ENCODE results near the gene SNX30.

The SNX30 gene

DNA sequence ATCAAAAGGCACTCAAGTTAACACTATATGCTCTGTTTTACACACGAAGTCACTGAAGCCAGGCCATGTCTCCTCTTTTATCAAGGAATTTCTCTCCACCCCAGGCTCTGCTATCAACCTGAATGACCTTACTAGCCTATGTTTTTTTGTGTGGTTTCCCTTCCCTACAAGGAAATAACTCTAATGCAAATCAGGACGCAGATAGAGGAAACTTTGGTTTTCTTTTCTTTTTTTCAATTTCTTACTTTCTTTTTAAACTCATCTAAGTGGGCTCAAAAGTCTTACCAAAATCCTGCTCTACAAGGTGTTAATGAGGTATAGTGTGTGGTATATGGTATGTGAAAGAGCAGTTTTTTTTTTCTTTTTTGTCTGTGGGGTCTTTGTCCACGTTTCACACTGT, 145.6 kb downstream of the SNX30 start:
- DNase-seq (ENCODE audit: low read depth, low spot score): no peak
- no peak overlapping the region for H3K4me3 ChIP-seq (ENCODE audit: low read length)

DNA sequence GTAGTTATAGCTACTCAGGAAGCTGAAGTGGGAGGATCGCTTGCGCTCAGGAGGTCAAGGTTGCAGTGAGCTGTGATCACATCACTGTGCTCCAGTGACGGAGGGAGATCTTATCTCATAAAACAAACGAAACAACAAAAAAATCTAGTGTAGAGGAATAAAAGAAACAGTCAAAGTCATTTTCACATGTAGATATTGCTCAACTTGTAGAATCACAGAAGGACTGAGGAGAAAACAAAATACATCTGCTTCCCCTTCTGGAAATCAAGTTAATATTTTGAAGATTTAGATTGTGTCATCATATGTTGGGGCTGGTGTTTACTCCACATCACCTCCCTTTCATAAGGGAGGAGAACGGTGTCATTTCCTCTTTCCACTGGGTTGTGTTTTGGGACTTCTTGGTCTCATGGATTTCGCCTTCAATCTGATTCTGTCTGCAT, 148.3 kb downstream of the SNX30 start:
- no peak for DNase-seq (ENCODE audit: low read depth, low spot score)
- H3K4me3 ChIP-seq (ENCODE audit: low read length): no peak overlapping the region

DNA sequence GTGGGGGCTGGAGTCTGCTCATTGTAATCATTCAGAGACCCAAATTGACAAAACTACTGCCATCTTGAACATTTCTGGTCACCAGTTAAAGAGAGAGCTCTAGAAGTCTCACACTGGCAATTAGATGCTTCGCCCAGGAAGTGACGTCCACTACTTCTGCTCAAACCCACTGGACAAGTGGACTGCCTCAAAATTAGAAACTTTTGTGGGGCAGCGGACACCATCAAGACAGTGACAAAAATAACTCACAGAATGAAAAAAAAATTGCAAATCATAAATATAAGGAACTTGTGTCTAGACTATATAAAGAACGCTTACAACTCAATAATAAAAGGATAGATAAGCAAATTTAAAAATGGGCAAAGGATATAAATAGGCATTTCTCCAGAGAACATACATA, 149.9 kb downstream of the SNX30 start:
- DNase-seq (ENCODE audit: low read depth, low spot score): no peak
- no peak overlapping the region for H3K4me3 ChIP-seq (ENCODE audit: low read length)

DNA sequence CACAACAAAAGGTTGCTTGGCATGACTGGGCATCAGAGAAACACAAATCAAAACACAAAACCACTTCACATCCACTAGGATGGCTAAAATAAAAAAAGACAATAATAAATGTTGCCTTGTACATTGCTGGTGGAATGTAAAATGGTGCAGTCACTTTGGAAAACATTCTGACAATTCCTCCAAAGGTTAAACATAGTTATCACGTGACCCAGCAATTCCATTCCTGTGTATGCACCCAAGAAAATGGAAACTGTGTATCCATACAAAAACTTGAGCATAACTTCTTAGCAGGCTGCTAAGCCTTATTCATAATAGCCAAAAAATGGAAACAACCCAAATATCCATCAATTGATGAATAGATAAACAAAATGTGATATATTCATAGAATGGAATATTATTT, 150.3 kb downstream of the SNX30 start:
- no peak overlapping the region for H3K4me3 ChIP-seq (ENCODE audit: low read length)
- no peak for DNase-seq (ENCODE audit: low read depth, low spot score)

DNA sequence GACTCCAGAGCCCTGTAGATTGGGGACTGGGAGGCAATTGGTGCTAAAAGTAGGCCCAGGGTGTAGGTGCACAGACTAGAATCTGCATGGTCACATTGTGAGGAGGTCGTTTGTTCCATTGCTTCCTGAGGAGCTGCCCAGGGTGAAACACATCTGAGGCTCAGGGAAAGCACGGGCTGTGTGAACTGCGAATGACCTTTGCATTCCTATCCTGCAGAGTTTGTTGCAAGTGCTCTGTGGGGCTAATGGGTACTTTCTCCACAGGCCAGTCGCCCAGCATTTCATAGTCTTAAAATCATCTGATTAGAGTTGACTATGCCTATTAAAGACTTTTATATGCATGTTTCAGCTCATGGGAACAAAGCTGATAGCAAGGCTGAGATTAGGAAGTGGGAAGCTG, 154.5 kb downstream of the SNX30 start:
- H3K4me3 ChIP-seq (ENCODE audit: low read length): no peak overlapping the region
- DNase-seq (ENCODE audit: low read depth, low spot score): no peak

DNA sequence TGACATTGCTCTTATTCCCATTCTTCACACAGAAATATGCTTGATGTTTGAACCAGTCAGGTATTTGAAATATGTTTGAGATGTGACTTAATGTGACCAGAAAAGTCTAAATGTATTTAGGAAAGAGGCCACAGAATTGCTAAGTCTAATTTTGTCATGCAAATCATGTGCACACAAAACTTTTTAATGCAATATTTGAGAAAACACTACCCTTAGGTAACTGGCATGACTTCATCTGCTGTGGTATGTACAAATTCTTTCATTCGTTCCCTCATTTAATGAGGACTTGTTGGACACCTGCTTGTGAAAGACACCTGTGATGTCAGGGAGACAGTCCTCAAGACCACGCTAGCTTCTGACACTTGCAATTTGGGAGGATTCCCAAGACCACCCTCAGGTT, 161.2 kb downstream of the SNX30 start:
- no peak for DNase-seq (ENCODE audit: low read depth, low spot score)
- no peak overlapping the region for H3K4me3 ChIP-seq (ENCODE audit: low read length)

DNA sequence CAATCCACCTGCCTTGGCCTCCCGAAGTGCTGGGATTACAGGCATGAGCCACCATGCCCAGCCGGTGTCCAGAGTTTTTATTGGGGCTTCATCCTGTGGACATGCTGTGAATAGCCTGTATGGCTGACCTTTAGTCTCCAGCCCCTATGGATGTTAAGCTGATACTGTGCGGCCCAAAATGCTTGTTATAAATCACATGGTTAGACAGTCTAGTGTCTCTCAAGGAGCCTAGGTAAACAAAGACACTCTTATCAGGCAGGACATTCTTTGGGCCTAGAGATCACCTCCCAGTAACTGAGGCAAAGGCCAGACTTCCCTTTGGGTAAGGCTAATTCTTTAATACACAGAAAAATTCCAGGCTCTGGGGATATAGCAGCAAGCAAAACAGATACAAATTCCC, 162.1 kb downstream of the SNX30 start:
- no peak for DNase-seq (ENCODE audit: low read depth, low spot score)
- H3K4me3 ChIP-seq (ENCODE audit: low read length): no peak overlapping the region

DNA sequence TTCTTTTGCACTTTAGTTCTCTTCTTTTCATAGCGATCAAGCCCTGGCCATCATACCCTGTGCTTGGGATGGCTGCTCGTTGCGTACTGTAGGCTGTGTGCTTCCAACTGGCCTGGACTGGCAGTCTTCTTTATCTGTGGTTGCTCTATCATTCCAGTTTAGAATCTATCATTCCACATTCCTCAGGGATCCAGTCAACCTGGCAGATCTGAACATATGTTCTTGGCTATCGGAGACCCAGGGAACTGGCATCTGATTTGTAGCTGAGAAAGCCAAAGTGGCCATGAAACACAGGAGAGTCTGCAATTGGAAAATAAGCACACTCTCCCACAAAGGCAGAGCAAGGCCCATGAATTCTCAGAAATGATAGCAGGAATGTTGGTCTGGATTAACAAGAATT, 162.8 kb downstream of the SNX30 start:
- no peak overlapping the region for H3K4me3 ChIP-seq (ENCODE audit: low read length)

DNA sequence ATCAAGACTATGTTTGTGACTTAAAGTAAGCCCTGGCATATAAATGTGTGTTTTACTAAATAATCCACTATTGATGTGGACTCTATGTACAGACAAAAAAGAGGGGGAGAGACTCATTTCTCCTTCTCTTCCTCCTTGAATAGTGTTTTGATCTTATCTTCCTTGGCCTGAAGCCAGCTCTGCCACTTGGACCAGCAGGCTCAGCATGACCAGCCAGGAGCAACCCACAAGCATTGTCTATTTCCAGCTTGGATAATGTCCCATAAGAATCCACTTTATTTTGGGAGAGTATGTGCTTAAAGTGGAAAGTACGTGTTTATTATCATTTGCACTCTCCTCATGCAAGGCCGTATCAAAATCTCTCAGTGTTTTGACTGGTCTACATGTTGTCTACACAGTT, 164.0 kb downstream of the SNX30 start:
- no peak overlapping the region for H3K4me3 ChIP-seq (ENCODE audit: low read length)
- DNase-seq (ENCODE audit: low read depth, low spot score): no peak

More for the DNA sequence above, 162.8 kb downstream of the SNX30 start:
- DNase-seq (ENCODE audit: low read depth, low spot score): no peak

DNA sequence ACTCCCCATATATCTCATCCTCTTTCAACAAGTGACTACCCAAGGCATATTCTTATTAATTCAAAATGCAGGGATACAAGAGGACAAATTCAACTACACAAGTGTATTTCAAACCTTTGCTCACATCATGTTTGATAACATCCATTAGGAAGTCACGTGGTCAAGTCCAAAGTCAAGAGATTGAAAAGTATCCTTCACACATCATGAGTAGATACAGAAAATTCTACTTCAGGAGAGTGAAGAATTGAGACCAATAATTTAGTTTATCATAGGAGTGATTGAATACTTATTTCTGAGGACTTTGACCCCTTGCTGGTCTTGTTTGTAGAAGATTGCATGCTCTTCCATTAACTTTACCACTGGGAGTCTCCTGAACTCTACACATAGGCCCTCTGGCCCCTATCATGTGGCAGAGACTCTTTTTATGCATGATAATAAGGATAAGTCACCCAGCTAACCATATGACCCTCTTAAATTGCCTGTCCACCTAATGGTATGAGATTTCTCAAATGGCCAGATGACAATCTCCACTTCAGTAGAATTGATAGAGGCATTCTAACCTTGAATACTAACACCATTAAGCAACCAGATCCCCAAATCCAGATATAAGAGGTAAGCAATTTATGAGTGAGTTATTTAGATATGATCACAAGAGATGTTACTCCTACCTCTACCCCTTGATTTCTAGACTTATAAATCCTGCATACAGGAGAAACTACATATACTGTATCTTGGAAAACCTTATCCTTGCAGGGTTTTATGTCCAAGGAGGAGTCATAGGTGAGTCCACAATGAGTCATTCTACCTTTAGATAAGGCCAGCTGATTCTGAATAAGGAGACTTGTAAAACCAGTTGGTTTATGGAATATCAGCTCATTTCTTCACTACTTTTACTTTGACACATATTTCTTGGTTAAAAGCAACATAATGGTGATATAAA, 166.8 kb downstream of the SNX30 start:
- H3K4me3 ChIP-seq (ENCODE audit: low read length): no peak overlapping the region
- no peak for DNase-seq (ENCODE audit: low read depth, low spot score)

DNA sequence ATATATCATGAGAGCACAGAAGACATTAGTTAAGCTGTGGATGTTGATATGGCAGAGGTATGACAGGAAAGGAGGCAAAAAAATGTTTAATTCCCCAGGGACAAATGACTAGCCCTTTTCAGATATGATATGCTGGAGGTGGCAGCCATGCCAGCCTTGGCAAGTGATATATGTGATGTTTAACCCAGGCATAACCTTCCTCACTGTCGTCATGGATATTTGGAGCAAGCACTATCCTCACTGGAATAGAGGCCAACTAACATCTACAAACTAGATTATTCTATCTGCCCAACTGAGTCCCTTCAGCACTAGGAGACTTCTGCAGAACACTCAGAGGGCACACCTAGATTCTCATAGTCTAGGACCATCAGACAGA, 167.4 kb downstream of the SNX30 start:
- no peak for DNase-seq (ENCODE audit: low read depth, low spot score)
- no peak overlapping the region for H3K4me3 ChIP-seq (ENCODE audit: low read length)

DNA sequence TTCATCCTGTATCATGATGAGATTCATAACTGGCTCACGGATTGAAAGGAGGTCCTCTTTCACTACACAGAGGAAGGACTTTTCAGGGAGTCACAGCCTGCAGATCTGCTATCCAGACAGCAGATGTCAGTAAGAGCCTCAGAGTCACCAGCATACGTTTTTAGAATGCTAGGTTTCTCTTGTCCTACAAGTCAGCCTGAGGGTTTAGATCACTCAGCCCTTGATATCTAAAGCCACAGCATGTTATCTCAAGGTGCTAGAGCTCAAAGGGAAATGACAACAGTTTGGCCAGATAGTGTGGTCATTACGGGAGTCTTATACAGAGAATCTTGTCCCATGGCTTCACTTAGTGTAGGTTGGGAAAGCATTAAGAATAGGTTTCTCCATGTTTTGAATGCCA, 171.0 kb downstream of the SNX30 start:
- DNase-seq (ENCODE audit: low read depth, low spot score): peak; percentile 60

More for the DNA sequence above, 171.0 kb downstream of the SNX30 start:
- no peak overlapping the region for H3K4me3 ChIP-seq (ENCODE audit: low read length)
